GM19395 (cell line): ENCODE data around the gene NFU1.
A peak's percentile ranks its signal among the peaks of the same experiment; 100 is the strongest.

ENCODE experiments used
- ATAC-seq: cut with Tn5 transposase; IDR thresholded peaks from one replicate; pipeline ENCODE4 v1.9.1; 2021; ENCODE audit warnings: mild to moderate bottlenecking, moderate library complexity; ENCODE audit not compliant: unreplicated experiment

NFU1 gene

DNA sequence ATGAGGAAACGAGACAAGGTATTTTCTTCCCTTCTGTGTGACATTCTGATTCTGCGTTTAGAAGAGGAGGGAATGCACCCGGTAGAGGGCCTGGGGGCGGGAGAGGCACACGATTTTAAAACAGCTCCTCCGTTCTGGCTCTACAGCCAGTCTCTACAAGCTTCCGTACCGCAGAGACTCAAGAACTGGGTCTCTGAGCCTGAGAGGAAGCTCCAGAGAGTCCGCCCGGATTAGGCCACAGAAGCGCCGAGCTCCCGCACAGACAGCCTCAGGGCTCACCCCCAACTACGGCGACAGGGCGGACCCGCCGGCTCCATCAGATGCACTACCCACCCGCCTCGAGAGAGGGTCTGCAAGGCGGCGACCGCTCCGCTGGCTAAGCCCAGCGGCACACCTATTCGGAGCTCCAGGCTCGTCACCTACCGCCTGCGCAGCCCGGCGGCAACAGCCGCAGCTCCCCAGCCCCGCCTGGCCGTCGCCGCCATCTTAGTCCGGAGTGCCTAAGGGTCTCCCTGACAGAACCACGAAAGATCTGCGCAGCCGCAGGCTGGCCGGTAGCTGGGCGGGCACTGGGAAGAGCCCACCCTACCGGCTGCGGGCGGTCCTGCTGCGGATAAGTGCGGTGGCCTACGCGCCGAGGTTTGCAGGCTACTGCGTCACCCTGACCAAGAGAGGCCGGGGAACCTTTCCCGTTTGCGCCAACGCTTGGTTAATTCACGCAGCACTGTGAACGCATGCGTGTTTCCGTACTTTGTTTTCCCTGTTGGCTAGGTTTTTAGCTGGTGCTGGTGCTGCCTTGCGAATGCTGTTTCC is at the start of gene NFU1:
Gene NFU1, minus strand, starts transcription at position 498 of the 813 bp plus-strand sequence. Its CDS starts 13 bp downstream, at position 485.
- peak; percentile 95 for ATAC-seq

GRCh38 chr2:69483696-69484095 is 46.5 kb upstream of the NFU1 start:
- no peak for ATAC-seq

- ATAC-seq, result no peak
Observed at GRCh38 chr2:69483024-69483423, 45.8 kb upstream of the NFU1 start.

DNA sequence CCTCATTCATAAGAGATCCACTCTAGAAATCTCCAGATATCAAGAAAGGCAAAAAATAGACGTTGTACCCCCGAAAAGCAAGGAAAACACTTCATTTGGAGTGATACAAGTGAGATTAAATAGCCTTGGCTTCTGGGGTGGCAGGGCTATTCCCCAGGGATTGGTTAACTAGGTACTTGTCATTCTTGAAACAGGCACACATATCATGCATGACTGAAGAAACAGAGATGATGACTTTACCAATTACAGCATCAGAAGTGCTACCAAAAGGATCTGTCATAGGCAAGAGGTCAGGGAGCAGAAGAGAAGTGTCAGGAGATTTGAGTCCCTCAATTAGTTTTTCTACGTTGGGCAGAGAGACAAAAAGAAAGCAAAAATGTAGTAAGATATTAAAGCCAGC is 45.2 kb upstream of the NFU1 start:
- ATAC-seq, result no peak

- ATAC-seq, result no peak
Observed at GRCh38 chr2:69481421-69481820, 44.2 kb upstream of the NFU1 start.

DNA sequence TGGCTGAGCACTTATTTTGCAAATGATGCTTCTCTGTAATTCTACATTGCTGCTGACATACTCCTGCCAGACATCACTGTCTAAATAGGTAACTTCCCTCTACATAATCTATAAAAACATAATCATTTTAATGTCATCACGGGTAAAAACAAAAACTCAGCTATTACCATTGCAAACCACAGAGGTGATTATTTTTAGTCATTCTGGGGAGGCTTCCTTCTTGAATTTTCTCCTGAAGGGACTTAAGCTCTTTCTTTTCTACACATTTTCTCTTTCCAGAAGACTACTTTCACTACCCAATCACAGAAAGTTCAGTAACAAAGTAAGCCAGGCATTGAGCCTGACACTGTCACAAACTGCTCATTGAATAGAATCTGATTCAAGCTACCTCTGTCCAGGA is 40.4 kb upstream of the NFU1 start:
- no peak for ATAC-seq

DNA sequence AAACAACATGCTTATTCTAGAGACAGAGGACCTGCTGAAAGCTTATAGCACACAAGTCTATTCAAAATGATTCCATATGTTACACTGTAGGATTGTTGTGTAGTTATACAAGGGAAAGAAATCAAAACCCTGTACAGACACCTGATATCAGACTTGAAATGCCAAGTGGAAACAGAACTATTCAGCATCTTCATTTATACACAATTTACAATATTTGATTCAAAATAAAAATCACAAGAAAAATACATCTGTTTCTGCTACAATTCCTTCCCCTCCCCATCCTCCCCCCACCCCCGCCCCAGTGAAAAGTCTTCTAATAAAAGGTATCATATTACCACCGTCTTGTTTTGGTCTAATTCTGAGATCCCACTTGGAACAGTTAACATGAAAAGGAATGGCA is 37.5 kb upstream of the NFU1 start:
- no peak for ATAC-seq

- no peak for ATAC-seq
Observed at GRCh38 chr2:69471793-69472192, 34.6 kb upstream of the NFU1 start.

DNA sequence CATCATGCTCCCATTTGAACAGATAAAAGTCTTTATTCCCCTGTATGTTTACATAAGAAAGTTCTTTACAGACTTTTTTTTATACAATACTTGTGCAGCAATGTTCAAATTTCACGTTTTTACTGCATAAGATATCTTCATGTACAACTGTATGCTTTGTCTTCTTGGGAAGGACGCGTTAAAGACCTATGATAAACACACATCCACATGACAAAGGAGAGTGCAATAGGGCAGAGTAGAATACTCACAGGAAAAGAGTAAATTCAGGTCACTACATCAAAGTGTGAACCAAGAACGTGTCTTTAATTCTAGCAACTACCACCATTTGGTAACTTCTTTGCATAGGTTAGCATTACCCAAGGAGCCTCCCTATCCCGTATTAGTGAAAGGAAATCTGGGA is 33.7 kb upstream of the NFU1 start:
- ATAC-seq, result no peak

- no peak for ATAC-seq
Observed at GRCh38 chr2:69469784-69470183, 32.5 kb upstream of the NFU1 start.

DNA sequence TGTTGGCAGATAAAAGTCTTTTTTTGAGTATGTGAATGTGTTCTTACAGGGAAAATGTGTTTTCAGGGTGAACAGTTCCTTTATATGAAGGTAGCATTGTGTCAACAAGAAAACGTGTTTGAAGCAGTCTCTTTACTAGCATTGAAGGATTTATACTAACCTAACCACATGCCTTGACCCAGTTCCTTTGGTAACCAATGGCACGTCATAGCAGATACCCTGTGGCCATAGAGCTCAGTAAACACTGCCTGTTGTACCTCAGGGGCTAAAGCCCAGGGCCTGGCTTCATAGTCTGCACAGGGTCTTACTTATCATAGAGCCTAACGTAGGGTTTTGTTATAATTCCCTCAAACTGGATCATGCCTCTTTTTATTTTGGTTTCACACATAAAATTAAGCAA is 32.1 kb upstream of the NFU1 start:
- ATAC-seq, result no peak

- no peak for ATAC-seq
Observed at GRCh38 chr2:69466728-69467127, 29.5 kb upstream of the NFU1 start.

- no peak for ATAC-seq
Observed at GRCh38 chr2:69465513-69466456, 28.6 kb upstream of the NFU1 start.

DNA sequence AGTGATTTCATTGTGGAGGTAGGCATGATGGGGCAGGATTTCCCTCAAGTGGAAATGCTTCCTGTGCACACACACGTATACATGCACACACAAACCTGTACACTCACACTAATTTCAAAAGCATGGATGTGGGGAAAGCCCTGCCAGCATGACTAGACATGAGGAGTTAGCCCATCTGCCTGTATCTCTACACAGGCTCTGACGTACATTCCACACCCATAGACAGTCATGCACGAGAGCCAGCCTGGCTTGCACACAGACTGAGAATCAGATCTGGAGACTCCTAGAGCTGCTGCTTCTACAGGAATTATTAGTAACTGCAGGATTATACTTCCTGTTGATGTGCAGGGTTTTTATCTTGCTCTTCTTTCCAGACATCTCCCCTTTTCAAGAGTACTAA is 27.3 kb upstream of the NFU1 start:
- ATAC-seq, result no peak

DNA sequence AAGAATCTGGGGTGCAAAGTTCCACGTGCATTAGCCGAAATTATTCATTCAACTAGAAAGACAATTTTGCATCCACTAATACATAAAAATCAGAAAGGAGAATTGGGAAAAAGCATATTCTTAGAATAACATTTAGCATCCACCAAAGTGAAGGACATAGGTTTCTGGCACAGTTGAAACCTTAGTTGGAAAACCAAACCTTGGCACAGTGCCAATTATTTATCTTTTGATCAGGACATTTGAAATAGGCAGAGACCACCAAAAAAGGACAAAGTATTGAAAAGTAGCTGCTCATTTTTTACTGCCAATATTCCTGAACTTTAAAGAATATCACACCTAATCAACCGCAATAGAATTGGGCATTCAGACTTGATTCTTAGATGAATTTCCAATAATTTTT is 25.5 kb upstream of the NFU1 start:
- ATAC-seq, result no peak

GRCh38 chr2:69461404-69461803 is 24.2 kb upstream of the NFU1 start:
- no peak for ATAC-seq

GRCh38 chr2:69459936-69460335 is 22.7 kb upstream of the NFU1 start:
- no peak for ATAC-seq

DNA sequence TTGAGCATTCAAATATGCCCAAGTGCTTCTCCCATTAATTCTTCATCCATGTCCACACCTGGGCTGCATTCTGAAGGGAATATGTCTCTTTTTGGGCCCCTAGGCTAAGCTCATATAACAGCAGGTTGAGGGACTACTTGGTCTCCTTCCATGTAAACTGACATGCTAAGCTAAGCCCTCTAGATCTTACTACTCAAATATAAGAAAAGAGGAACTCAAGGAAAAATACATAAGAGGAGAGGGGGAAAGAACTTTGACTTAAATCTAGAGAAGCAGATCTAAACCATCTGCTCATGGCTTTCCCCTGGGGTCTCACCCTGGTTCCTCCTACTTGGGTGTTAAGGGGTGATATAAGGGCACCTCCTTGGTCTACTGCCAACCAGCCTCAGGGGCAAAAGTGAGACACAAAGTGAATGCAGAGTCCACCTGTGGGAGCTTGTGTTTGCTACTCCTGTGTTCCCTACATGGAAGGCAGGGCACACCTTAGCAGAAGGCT is 19.8 kb upstream of the NFU1 start:
- no peak for ATAC-seq

- ATAC-seq, result no peak
Observed at GRCh38 chr2:69456154-69456553, 18.9 kb upstream of the NFU1 start.

- no peak for ATAC-seq
Observed at GRCh38 chr2:69454976-69455375, 17.7 kb upstream of the NFU1 start.

DNA sequence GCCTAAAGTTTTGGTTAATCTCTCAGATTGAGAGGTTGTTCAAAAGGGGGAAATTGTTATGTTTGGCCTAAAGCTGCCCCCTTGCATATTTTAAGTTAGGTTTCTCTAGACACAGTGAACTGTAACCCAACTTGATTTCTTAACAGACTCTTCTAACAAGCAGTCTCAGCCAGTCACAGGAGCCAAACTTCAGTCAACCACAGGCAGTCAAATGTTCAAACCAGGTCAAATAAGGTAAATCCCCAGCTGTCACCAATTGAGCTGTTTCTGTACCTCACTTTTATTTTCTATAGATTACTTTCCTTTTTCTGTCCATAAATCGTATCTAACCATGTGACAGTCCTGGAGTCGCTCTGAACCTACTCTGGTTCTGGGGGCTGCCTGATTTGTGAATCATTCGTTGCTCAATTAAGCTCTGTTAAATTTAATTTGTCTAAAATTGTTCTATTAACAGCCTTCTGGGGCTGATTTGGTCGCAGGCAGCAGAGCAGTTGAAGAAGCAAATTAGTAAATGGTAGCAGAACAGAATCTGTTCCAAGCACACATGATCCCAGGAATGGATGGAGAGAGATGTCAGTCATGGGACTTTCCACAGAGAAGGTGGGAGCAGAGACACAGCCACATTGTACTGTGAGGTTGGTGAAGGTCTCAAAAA is 16.4 kb upstream of the NFU1 start:
- ATAC-seq, result peak; percentile 94
